ENCODE data around the gene DNAH2.
"Not testable (repeated sequence)": the region's sequence is repeated elsewhere in the genome, so short reads cannot be mapped to it uniquely, and the experiment has no call there.

Gene DNAH2

GRCh38 chr17:7780736-7781135 lies 63.2 kb downstream of the DNAH2 start:
- no peak for DNase-seq

DNA sequence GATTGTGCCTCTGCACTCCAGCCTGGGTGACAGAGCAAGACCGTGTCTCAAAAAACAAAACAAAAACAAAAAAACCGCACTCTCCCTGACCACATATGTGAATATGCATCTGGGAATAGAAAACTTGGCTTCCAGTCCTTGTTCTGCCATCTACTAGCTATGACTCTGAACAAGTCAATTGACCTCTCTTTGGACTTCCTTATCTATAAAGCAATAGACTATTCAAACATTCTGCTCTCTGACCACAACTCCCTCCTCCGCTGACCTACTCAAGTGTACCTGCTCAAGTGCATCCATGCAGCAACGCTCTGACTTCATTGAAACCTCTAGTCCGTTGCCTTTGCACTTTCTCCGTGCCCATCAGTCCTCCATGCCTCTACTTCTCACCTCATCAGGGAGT lies 63.9 kb downstream of the DNAH2 start:
- no peak for DNase-seq

DNA sequence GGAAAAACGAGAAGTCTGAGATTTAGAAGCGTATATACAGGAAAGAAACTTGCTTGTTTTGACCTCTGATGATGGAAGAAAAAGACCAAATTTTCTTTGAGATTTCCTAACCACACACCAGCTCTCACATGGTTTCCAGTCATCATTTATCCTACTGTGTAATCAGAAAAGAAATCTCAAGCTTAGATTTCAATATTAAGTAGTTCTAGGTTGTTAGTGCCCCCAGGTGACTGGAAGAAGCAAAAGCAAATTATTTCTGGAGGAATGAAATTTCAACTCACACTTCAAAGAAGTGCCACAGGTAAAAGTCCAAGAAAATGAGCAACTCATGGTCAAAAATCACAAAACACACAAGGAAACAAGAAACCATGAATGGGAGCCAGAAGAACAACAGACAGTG lies 64.7 kb downstream of the DNAH2 start:
- DNase-seq: no peak

GRCh38 chr17:7786866-7787265 lies 69.3 kb downstream of the DNAH2 start:
- DNase-seq: no peak

GRCh38 chr17:7789131-7789530 lies 71.6 kb downstream of the DNAH2 start:
- no peak for DNase-seq

DNA sequence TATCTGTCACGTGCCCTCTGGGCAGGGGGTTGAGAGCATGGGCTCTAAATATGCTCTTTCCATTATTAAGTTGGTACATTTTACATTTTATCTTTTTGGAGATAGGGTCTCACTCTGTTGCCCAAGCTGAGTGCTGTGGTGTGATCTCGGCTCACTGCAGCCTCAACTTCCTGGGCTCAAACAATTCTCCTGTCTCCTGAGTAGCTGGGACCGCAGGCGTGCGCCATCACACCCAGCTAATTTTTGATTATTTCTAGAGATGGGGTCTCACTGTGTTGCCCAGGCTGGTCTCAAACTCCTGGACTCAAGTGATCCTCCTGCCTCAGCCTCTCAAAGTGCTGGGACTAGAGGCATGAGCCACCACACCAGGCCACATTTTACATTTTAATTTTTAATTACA lies 72.6 kb downstream of the DNAH2 start:
- no peak for DNase-seq

DNA sequence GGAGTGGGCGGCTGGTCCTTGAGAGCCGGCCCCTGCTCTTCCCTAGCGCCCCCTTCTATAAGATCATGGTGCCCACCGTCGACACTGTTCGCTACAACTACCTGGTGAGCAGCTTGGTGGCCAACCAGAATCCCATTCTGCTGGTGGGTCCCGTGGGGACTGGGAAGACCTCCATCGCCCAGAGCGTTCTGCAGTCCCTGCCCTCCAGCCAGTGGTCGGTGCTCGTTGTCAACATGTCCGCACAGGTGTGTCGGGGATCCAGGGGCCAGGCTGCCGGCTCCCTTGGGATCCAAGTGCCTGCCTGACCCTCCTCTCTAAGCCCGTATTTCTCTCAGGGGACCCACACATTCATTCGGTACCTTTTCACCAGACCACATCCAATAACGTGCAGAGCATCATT lies 75.1 kb downstream of the DNAH2 start:
- DNase-seq: no peak

DNA sequence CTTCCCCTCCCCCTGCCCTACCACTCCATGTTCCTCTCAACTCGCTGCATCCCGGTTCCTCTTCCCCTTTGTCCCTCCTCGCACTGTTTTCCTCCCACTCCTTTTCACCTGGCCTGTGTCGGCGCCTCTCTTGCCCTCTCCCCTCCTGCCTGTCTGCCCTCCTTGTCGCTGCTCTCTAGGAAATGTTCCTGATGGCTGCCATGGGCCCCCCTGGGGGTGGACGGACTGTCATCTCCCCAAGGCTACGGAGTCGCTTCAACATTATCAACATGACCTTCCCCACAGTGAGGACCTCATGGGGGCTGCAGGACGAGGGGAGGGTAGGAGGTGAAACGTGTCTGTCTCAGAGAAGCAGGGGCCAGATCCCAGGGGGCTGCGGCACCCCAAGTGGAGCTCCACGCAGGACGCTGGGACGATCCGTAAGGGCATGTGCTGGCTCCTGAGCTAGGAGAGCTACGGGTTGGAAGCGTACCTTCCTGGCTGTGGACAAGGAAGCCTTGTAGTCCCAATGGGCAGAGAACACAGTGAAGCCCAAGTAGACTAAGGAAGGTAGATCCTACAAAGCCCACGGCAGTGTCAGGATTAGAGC lies 76.6 kb downstream of the DNAH2 start:
- no peak for DNase-seq

DNA sequence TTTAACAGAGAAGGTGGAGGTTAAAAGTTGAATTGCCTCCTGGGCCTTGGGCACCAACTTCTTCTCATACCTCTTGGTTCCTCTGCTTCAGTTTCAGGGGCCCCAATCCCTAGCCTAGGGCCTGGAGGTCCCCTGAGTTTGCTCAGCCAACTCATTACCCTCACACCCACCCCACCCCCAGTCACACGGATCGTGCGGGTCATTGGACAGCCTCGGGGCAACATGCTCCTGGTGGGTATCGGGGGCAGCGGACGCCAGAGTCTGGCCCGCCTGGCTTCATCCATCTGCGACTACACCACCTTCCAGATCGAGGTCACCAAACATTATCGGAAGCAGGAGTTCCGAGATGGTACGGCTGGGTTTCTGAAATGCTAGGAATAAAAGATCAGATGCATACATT lies 80.4 kb downstream of the DNAH2 start:
- DNase-seq: no peak

DNA sequence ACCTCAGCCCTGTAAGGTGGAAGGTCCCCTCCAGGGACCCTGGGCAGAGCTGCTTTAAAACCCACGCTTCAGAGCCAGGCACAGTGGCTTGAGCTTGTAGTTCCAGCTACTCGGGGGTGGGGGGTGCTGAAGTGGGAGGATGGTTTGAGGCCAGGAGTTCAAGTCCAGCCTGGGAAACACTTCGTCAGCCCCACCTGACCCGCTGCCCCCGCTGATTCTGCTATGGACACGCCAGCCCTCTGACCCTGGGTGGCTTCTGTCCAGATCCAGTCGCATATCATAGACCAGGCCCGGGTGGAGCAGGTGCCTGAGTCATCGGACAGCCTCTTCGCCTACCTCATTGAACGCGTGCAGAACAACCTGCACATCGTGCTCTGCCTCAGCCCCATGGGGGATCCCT lies 81.3 kb downstream of the DNAH2 start:
- no peak for DNase-seq

DNA sequence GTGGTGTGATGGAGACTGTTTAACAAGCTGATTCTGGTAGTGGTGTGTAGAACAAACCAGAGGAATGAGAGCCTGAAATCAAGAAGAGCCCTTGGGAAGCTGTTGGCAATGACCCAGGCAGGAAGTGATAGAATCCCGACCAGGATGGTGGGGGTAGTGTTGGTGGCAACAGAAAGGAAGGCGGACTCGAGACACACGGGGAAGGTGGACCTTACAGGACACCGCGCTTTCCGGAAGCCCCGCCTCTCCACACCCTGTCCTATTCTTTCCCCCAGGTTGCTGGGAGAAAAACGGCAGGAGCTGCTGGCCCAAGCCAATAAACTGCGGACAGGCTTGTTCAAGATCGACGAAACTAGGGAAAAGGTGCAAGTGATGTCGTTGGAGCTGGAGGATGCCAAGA lies 86.4 kb downstream of the DNAH2 start:
- no peak for DNase-seq

DNA sequence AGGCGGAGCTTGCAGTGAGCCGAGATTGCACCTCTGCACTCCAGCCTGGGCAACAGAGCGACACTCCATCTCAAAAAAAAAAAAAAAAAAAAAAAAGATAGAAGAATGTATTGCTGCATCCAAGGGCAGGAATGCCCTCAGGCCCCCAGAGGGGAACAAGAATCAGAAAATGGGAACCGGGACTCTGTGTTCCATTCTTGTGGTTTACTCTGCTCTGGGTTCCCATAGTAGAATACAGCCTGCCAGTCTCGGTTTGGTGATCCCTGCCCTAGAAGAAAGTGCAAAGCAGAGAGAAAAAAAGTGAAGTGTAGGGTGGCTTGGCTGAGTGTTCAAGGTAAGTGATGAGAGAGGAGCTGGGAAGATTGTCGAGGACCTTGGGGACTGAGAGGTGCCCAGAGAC lies 89.0 kb downstream of the DNAH2 start:
- no peak for DNase-seq

DNA sequence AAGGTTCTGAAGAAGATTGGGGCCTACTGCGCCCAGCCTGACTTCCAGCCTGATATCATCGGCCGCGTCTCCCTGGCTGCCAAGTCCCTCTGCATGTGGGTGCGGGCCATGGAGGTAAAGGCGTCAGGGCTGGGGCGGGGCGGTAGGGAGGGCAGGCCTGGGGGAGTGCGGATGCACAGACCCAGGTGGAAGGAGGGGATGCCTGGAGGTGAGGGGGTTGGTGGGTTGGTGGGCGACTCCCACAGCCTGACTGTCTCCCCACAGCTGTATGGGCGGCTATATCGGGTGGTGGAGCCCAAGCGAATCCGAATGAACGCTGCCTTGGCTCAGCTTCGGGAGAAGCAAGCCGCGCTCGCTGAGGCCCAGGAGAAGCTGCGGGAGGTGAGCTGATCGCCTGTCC lies 89.7 kb downstream of the DNAH2 start:
- no peak for DNase-seq

DNA sequence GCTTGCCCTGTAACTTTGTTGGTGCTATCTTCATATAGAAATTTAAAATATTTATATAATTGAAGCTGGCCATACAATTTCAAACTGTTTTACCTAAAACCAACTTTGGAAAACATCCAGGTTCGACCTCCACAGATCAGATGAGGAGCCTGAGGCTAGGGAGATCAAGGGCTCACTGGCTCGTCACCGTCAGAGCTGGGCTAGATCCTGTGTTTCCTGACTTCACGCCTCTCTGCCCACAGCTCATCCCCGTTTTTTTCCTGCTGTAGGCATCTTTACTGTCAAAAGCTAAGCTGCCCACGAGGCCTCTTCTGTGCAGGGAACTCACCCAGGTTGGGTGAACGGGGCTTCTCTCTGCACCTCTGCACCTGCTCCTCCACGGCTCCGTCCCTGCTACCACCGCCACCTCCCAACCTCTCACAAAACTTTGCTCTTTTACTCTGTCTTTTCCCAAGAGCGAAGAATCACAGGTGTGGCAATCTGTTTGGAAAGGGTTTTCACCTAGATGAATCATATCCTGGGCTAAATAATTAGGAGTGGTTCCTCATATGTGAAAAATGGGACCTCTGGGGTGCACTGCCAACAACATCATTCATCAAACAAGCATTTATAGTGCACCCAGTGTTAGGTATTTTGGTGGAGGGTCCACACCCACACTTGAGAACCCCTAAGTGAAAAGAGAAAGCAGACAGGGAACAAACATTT lies 91.7 kb downstream of the DNAH2 start:
- DNase-seq: no peak

- DNase-seq: not testable (repeated sequence)
These were observed 92.3 kb downstream of the DNAH2 start for GRCh38 chr17:7809791-7810343.

DNA sequence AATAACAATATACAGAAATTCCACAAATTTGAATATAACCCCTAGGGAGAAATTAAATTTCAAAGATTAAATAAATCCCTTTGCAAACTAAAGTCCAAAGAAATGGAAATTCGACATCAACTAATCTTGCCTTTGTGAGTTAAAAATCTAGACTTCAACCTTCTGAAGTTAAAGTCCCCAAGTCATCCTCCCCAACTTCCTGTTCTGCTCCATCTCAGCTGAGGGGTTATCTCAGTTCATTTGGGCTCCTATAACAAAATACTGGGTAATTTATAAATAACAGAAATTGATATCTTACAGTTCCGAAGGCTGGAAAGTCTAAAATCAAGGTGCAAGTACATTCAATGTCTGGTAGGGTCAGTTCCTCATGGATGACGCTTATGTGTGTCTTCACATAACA lies 93.7 kb downstream of the DNAH2 start:
- no peak for DNase-seq

DNA sequence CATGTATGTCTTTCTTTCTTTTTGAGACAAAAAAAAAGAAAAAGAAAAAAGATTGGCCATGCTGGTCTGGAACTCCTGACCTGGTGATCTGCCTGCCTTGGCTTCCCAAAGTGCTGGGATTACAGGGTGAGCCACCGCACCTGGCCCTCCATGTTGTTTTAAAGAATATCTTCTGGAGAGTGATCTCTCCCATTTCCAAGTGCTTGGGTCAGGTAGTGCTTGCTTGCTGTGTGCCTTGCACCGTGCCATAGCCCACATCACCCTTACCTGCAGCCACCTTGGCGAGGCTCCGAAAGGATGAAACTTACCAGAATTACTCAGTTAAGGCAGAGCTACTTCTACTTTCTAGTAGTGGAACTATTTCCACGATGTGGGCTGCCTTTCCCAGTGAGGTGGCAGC lies 97.4 kb downstream of the DNAH2 start:
- DNase-seq: no peak

GRCh38 chr17:7816926-7817642 lies 99.5 kb downstream of the DNAH2 start:
- DNase-seq: no peak

- no peak for DNase-seq
These were observed 100.1 kb downstream of the DNAH2 start for GRCh38 chr17:7817643-7817964.

DNA sequence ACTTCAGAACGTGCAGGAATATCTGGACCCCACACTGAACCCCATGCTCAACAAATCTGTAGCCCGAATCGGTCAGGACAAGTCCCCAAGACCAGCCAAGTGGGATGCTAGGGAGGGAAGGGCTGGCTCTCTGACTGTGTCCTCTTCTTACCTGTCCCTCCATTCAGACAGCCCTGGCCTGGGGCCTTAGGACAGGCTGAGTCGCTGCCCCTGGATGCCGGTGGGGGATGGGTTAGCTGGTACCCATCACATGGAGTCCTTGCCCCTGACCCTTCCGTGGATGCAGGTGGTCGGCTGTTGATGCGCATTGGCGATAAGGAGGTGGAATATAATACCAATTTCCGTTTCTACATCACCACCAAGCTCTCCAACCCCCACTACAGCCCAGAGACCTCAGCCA lies 100.5 kb downstream of the DNAH2 start:
- DNase-seq: no peak

DNA sequence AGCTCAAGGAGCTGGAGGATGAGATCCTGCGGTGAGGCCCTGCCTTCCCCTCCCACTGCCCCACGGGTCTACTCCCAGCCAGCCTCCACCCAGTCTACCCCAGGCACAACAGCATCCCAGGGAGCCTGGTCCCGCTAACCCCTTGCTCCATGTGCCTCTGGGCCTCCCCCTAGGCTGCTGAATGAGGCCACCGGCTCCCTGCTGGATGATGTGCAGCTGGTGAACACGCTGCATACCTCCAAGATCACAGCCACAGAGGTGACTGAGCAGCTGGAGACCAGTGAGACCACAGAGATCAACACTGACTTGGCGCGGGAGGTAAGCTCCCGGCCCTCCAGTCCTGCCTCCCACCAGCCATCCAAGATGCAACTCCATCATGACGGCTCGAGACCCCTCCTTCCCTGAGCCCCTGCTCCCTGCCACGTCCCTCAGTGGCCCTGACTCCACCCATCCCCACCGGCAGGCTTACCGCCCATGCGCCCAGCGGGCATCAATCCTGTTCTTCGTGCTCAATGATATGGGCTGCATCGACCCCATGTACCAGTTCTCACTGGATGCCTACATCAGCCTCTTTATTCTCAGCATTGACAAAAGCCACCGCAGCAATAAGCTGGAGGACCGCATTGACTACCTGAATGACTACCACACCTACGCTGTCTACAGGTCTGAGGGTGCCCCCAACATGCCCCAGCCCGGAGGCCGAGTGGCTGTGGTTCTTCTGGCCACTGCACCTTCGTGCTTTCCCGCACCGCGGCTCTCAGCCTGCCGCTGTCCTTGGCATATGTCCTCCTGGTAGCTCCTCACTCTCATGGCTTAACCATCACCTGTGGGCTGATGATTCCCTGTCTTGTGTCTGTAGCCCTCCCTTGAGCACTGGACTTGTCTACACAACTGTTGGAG lies 101.5 kb downstream of the DNAH2 start:
- no peak for DNase-seq

- DNase-seq: no peak
These were observed 102.7 kb downstream of the DNAH2 start for GRCh38 chr17:7820231-7820630.

- DNase-seq: no peak
These were observed 104.6 kb downstream of the DNAH2 start for GRCh38 chr17:7822126-7822525.
